SIG-M5 treated with dmso at 0.1 percent for 504 hours (cell line): ENCODE data around the gene TRIM41.
"Not testable (repeated sequence)": the region's sequence is repeated elsewhere in the genome, so short reads cannot be mapped to it uniquely, and the experiment has no call there.

ENCODE experiments used
- DNase-seq: peaks from one replicate; lab custom pipeline; 2025; ENCODE audit not compliant: unreplicated experiment; lab: John Stamatoyannopoulos, UW

Gene TRIM41

GRCh38 chr5:181210148-181210547 lies 12.9 kb upstream of the TRIM41 start:
- DNase-seq = not testable (repeated sequence)

GRCh38 chr5:181210698-181211097 lies 12.4 kb upstream of the TRIM41 start:
- not testable (repeated sequence) for DNase-seq

DNA sequence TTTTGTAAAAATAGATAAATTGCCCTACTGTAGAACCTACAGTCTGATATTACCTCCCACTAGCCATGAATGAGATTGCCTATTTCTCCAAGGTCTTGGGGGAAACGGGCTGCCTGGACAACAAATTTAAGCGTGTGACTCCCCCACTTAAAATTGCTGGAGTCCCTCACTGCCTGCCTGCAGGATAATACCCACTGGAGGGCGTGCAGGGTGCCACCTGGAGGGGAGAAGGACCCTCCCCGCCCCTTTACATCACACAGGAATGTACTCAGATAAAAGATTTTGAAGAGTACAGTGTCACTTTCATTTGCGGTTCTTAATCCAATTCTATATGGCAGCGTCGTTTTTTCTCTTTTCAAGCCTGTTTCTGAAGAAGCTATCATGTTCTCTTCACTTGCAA lies 11.9 kb upstream of the TRIM41 start:
- no peak for DNase-seq

GRCh38 chr5:181212080-181212479 lies 11.0 kb upstream of the TRIM41 start:
- no peak for DNase-seq

DNA sequence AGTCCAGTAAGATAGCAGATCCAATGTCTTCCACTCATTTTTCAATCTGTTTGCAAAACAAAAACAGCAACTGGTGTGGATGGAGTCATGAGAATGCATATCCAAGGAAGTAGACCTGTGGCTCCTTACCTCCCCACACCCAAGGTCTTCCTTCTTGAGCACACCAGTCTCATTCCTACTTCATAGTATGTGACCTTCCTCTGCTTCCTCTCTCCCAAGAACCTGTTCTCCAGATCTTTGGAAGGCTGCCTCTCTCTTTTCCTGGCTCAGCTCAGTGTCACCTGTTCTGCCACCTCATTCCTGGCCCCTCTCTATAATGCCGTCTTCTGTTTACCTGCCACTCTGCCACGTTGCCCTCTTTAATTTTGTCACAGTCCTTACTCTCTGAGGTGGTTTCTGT lies 10.1 kb upstream of the TRIM41 start:
- no peak for DNase-seq

DNA sequence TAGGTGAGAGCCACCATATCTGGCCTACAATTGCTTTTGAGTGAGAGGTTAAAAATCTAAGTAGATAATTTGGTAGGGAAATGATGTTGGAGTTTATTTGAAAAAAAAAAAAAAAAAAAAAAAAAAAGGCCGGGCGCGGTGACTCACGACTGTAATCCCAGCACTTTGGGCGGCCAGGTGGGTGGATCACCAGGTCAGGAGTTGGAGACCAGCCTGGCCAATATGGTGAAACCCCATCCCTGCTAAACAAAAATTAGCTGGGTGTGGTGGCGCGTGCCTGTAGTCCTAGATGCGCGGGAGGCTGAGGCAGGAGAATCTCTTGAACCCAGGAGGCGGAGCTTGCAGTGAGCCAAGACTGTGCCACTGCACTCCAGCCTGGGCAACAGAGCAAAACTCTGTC lies 8.8 kb upstream of the TRIM41 start:
- not testable (repeated sequence) for DNase-seq

GRCh38 chr5:181215997-181216989 lies 6.8 kb upstream of the TRIM41 start:
- DNase-seq = no peak

DNA sequence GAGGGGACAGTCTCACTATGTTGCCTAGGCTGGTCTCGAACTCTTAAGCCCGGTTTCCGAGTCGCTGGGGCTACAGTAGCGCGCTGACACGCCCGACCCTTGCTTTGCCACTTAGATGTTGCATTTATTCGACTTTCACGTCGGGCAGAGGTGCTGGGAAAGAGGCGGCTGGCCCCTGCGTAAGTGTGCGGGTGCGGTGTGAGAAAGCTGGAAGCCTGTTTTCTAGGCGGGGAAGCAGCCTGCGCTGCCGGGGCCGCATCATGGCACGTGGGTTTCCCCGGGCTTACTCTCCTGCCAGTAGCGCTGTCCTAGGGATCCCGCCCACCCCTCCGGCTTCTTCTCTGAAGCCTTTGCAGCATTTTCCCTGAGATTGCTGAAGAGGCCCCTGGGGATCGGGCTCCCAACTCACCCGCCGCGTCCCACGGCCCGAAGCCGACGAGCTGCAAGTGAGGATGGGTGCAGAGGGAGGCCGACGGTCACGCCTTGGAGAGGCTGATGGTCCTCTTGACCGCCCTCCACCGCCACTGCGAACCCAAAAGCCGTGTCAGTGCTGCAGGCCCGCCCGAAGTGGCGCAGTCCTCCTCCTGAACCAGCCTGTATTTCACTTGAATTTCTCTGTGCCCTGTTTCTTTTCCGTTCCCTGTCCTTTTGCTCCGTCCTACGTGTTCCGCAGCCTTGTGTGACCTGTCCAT lies 5.8 kb upstream of the TRIM41 start:
- no peak for DNase-seq

- DNase-seq = no peak
Measured at GRCh38 chr5:181217803-181218062, 5.3 kb upstream of the TRIM41 start.

GRCh38 chr5:181218795-181219124 lies 4.3 kb upstream of the TRIM41 start:
- no peak for DNase-seq

DNA sequence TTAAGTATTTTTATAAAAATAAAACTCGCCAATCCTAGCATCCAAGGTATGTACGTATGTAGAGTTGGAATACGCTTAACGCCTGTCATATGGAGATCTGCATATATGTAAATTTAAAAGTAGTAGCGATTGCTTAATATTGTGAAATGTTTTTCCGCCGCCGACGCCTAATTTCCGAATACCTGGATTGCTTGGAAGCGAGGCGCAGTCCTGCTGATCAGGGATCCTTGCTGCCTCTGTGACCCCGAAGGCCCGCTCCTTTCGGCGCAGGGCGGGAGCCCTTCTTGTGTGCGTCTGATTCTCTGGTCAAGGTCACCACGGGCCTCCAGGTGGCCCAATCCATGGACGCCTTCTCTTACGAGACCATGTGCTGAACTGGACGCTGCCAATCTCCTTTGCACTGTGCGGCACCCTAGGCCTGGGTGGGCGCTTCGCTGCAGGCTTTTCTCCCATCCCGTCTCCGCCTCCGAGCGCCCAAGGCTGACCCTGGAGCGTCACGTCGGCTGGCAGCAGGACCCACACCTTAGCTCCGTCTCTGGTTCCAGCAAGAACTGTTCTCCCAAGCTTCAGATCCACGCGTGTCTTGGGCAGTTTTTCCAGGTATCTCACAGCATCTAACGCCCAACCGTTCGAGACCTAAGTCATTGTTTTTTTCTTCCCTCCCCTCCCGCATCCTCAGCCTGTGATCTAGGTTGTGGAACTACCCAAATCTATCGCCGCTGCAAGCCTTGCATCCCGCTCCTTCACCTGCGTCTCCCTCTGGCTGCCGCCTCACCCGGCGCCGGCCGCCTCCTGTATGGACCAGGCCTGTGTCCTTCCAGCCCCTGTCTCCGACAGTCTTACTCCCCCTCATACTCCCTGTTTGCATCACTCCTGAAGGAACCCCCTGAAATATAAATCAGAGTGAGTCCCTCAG lies 3.6 kb upstream of the TRIM41 start:
- DNase-seq = no peak

DNA sequence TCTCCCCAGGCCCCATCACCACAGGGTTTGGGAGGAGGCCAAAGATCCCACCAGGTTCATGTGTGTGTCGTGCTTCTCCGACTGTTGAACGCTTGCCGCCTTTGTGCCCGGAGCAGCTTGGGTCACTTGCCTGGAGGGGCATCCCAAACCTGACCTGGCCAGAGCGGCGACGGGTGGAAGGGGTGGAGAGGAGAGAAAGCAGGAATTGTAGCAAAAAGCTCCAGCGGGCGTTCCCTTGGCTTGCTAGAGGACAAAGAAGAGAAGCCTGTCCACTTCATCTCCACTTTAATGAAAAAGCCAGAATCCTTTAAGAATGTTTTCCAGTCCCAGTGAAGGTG lies 2.9 kb upstream of the TRIM41 start:
- DNase-seq = no peak

- DNase-seq = no peak
Measured at GRCh38 chr5:181221105-181221791, 1.8 kb upstream of the TRIM41 start.

DNA sequence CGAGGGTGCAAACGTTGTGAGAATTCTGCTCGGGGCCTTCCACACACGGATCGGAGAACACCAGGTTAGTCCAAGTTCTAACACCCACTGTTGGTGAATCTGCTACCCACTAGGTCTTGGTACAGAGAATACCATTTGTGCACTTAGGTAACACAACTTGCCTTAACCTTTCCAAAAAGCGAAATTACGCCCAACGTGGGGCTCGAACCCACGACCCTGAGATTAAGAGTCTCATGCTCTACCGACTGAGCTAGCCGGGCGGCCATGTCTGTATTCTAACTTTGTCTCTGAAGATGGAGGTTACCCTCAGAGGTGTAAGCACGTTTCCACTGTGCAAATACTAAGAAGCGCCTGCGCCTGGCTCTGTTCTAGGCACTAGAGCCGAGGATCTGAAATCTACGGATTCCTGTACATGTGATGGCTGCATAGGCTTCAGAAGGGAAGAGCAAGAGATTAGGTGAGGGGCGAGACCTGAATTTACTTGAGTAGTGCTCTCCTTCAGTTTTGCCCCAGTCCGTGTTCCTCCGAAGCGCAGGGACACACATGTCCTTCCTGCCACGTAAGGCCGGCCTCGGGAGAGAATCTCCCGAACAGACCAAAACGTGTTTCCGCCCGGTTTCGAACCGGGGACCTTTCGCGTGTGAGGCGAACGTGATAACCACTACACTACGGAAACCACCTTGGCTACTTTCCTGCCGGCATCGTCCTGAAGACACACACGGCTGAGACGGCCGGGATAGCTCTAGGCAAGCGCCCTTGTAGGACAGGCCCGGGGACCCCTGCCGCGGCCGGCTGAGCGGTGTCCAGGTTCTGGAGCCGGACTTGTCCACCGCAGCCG lies 1.1 kb upstream of the TRIM41 start:
- no peak for DNase-seq

- no peak for DNase-seq
Measured at GRCh38 chr5:181222630-181223057, 437 bp upstream of the TRIM41 start.

GRCh38 chr5:181223729-181224389 lies 778 bp downstream of the TRIM41 start:
- DNase-seq = no peak

- no peak for DNase-seq
Measured at GRCh38 chr5:181224390-181225229, 1.5 kb downstream of the TRIM41 start.

DNA sequence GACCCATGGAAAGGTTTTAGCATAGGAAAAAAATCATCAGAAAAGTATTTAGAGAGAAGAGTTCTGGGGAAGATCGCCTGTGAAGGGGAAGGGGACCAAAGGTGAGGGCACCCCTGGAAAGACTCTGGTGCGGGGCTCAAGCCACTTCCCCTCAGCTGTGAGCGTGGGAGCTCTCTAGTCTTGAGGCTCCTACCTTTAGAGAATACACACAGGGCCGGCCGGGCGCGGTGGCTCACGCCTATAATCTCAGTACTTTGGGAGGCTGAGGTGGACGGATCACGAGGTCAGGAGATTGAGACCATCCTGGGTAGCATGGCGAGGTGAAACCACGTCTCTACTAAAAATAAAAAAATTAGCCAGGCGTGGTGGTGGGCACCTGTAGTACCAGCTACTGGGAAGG lies 6.9 kb downstream of the TRIM41 start:
- no peak for DNase-seq

GRCh38 chr5:181230551-181230950 lies 7.5 kb downstream of the TRIM41 start:
- no peak for DNase-seq
